ENCODE data around the gene ATXN1. TPM values are rescaled to one million over a fixed set of nuclear protein-coding genes. Genes with fewer than 3 reads are reported as not detected.
A peak's percentile ranks its signal among the peaks of the same experiment; 100 is the strongest.

ATXN1 gene
- total and polyA plus RNA-seq, 2 of the 13 experiments (the other 11 are each of a cell fraction or from before 2014, with no cell fraction given), result 20.7 to 39.5 TPM

DNA sequence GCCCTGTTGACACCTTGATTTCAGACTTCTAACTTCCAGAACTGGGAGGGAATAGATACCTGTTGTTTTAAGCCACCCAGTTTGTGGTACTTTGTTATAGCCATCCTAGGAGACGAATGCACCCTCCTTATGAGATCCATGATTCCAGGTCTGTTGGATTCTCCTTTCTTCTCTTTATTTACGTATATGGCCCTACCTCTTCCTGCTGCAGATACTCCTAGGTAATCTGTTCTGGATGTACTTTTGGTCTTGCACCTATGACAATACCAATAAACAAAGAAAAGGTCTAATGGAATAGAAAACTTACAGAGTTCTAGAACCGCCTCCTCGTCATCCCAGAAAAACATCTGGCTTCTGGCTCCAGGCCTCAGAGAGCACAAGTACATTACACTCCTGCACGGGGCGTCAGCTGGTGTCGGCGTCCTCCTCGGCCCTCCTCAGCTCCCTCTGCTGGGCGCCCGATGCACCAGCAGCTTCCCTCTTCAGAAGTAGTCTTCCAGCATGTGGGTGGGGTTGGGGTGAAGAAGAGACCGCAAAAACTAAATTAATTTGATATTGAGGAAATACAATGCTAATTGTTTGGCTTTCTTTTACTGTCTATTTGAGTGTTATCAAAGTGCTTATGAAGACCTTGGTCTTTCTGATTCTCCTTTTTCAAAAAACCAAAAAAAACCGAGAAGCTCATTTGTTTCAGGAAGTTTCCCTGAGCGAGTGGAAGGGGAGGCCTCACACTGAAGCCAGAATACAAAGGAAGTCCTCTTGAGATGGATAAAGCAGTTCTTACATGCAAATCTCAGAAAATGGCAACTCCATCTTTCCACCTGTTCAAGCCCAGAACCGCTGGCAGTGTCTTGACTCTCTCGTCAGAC, 9.7 kb upstream of the ATXN1 start (continued):
- TF ChIP-seq ZNF274 (CRISPR knock-in tag; IDR thresholded peaks at IDR 0.05), result 0 out of 2 replicates have a peak, but pooled peaks have one; percentile 28
- TF ChIP-seq, protein P1, sequence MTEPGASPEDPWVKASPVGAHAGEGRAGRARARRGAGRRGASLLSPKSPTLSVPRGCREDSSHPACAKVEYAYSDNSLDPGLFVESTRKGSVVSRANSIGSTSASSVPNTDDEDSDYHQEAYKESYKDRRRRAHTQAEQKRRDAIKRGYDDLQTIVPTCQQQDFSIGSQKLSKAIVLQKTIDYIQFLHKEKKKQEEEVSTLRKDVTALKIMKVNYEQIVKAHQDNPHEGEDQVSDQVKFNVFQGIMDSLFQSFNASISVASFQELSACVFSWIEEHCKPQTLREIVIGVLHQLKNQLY (CRISPR knock-in tag; IDR thresholded peaks at IDR 0.05), result no peak
- TF ChIP-seq MXD4 (CRISPR knock-in tag; IDR thresholded peaks at IDR 0.05), result peak; percentile 51; the same call in 1 of the 2 replicates
- TF ChIP-seq GATAD2A (CRISPR knock-in tag; IDR thresholded peaks at IDR 0.05), result peak; percentile 59
- TF ChIP-seq KDM4B (CRISPR knock-in tag; IDR thresholded peaks at IDR 0.05), result peak; percentile 76; the same call in 1 of the 2 replicates
- TF ChIP-seq ZFX (CRISPR knock-in tag; IDR thresholded peaks at IDR 0.05; ENCODE audit: low read depth), result peak; percentile 59
- TF ChIP-seq, protein P2, sequence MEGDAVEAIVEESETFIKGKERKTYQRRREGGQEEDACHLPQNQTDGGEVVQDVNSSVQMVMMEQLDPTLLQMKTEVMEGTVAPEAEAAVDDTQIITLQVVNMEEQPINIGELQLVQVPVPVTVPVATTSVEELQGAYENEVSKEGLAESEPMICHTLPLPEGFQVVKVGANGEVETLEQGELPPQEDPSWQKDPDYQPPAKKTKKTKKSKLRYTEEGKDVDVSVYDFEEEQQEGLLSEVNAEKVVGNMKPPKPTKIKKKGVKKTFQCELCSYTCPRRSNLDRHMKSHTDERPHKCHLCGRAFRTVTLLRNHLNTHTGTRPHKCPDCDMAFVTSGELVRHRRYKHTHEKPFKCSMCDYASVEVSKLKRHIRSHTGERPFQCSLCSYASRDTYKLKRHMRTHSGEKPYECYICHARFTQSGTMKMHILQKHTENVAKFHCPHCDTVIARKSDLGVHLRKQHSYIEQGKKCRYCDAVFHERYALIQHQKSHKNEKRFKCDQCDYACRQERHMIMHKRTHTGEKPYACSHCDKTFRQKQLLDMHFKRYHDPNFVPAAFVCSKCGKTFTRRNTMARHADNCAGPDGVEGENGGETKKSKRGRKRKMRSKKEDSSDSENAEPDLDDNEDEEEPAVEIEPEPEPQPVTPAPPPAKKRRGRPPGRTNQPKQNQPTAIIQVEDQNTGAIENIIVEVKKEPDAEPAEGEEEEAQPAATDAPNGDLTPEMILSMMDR (CRISPR knock-in tag; IDR thresholded peaks at IDR 0.05), result peak; percentile 94
- TF ChIP-seq, protein P3, sequence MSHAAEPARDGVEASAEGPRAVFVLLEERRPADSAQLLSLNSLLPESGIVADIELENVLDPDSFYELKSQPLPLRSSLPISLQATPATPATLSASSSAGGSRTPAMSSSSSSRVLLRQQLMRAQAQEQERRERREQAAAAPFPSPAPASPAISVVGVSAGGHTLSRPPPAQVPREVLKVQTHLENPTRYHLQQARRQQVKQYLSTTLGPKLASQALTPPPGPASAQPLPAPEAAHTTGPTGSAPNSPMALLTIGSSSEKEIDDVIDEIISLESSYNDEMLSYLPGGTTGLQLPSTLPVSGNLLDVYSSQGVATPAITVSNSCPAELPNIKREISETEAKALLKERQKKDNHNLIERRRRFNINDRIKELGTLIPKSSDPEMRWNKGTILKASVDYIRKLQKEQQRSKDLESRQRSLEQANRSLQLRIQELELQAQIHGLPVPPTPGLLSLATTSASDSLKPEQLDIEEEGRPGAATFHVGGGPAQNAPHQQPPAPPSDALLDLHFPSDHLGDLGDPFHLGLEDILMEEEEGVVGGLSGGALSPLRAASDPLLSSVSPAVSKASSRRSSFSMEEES (CRISPR knock-in tag; IDR thresholded peaks at IDR 0.05), result peak; percentile 52; the same call in 1 of the 2 replicates
- TF ChIP-seq, protein P4, sequence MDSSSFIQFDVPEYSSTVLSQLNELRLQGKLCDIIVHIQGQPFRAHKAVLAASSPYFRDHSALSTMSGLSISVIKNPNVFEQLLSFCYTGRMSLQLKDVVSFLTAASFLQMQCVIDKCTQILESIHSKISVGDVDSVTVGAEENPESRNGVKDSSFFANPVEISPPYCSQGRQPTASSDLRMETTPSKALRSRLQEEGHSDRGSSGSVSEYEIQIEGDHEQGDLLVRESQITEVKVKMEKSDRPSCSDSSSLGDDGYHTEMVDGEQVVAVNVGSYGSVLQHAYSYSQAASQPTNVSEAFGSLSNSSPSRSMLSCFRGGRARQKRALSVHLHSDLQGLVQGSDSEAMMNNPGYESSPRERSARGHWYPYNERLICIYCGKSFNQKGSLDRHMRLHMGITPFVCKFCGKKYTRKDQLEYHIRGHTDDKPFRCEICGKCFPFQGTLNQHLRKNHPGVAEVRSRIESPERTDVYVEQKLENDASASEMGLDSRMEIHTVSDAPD (CRISPR knock-in tag; IDR thresholded peaks at IDR 0.05), result no peak
- TF ChIP-seq U2AF2 (IDR thresholded peaks at IDR 0.05; ENCODE audit: low read depth, low read length), result no peak
- peak; percentile 75 for TF ChIP-seq IRF2 (CRISPR knock-in tag; IDR thresholded peaks at IDR 0.05)
- 0 out of 2 replicates have a peak, but pooled peaks have one; percentile 17 for TF ChIP-seq NFYC (CRISPR knock-in tag; IDR thresholded peaks at IDR 0.05)
- 0 out of 2 replicates have a peak, but pooled peaks have one; percentile 29 for TF ChIP-seq GATAD1 (CRISPR knock-in tag; IDR thresholded peaks at IDR 0.05)
- TF ChIP-seq, protein P5, sequence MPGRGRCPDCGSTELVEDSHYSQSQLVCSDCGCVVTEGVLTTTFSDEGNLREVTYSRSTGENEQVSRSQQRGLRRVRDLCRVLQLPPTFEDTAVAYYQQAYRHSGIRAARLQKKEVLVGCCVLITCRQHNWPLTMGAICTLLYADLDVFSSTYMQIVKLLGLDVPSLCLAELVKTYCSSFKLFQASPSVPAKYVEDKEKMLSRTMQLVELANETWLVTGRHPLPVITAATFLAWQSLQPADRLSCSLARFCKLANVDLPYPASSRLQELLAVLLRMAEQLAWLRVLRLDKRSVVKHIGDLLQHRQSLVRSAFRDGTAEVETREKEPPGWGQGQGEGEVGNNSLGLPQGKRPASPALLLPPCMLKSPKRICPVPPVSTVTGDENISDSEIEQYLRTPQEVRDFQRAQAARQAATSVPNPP (CRISPR knock-in tag; IDR thresholded peaks at IDR 0.05), result no peak
- TF ChIP-seq KDM2A (CRISPR knock-in tag; IDR thresholded peaks at IDR 0.05; ENCODE audit: borderline replicate concordance, low read depth), result peak; percentile 93; the same call in 1 of the 2 replicates
- peak; percentile 41; the same call in 1 of the 2 replicates for TF ChIP-seq ZFY (CRISPR knock-in tag; IDR thresholded peaks at IDR 0.05)
- 0 out of 4 replicates have a peak, but pooled peaks of 1 of the 2 experiments have one; percentile 9 for TF ChIP-seq EP300 (IDR thresholded peaks at IDR 0.05; ENCODE audit: low read depth in 2 of 2, low read length in 2 of 2)
- TF ChIP-seq EP300 (CRISPR knock-in tag; IDR thresholded peaks at IDR 0.05; ENCODE audit: borderline replicate concordance), result no peak
- 0 out of 2 replicates have a peak, but pooled peaks have one; percentile 35 for TF ChIP-seq ZNF792 (CRISPR knock-in tag; IDR thresholded peaks at IDR 0.05)
- no peak for TF ChIP-seq ZNF569 (CRISPR knock-in tag; IDR thresholded peaks at IDR 0.05; ENCODE audit: borderline replicate concordance)
- TF ChIP-seq CEBPG (CRISPR knock-in tag; IDR thresholded peaks at IDR 0.05), result 0 out of 2 replicates have a peak, but pooled peaks have one; percentile 30
- TF ChIP-seq EZH2 (conservative IDR thresholded peaks at IDR 0.05; ENCODE audit: low read depth, low read length), result no peak
- 0 out of 2 replicates have a peak, but pooled peaks have one; percentile 32 for TF ChIP-seq MIER2 (CRISPR knock-in tag; IDR thresholded peaks at IDR 0.05)
- peak; percentile 30; the same call in 1 of the 2 replicates for TF ChIP-seq RXRA (CRISPR knock-in tag; IDR thresholded peaks at IDR 0.05)
